Measurements from ENCODE around the gene GSE1.
A peak's percentile ranks its signal among the peaks of the same experiment; 100 is the strongest.

The GSE1 gene

GRCh38 chr16:85612801-85613603 lies at the start of gene GSE1:
TSS of gene GSE1 (plus strand) at chr16:85613322. CDS start at chr16:85613392, 70 bp downstream.
- peak; percentile 96 for DNase-seq (ENCODE audit: low spot score)

- DNase-seq (ENCODE audit: low spot score), result no peak
Measured at GRCh38 chr16:85563515-85564276, 49.4 kb upstream of the GSE1 start.

- DNase-seq (ENCODE audit: low spot score), result no peak
Measured at GRCh38 chr16:85564277-85565051, 48.7 kb upstream of the GSE1 start.

- no peak for DNase-seq (ENCODE audit: low spot score)
Measured at GRCh38 chr16:85565340-85565739, 47.8 kb upstream of the GSE1 start.

- DNase-seq (ENCODE audit: low spot score), result no peak
Measured at GRCh38 chr16:85565801-85566526, 47.2 kb upstream of the GSE1 start.

GRCh38 chr16:85566561-85567100 lies 46.5 kb upstream of the GSE1 start:
- no peak for DNase-seq (ENCODE audit: low spot score)

GRCh38 chr16:85567101-85567866 lies 45.8 kb upstream of the GSE1 start:
- DNase-seq (ENCODE audit: low spot score), result peak; percentile 37

- DNase-seq (ENCODE audit: low spot score), result no peak
Measured at GRCh38 chr16:85567935-85568334, 45.2 kb upstream of the GSE1 start.

- DNase-seq (ENCODE audit: low spot score), result no peak
Measured at GRCh38 chr16:85568519-85568918, 44.6 kb upstream of the GSE1 start.

GRCh38 chr16:85569039-85569614 lies 44.0 kb upstream of the GSE1 start:
- no peak for DNase-seq (ENCODE audit: low spot score)

- DNase-seq (ENCODE audit: low spot score), result no peak
Measured at GRCh38 chr16:85569615-85570212, 43.4 kb upstream of the GSE1 start.

GRCh38 chr16:85570213-85570734 lies 42.8 kb upstream of the GSE1 start:
- DNase-seq (ENCODE audit: low spot score), result no peak

GRCh38 chr16:85570735-85571562 lies 42.2 kb upstream of the GSE1 start:
- no peak for DNase-seq (ENCODE audit: low spot score)

- DNase-seq (ENCODE audit: low spot score), result no peak
Measured at GRCh38 chr16:85571563-85571812, 41.6 kb upstream of the GSE1 start.

- DNase-seq (ENCODE audit: low spot score), result no peak
Measured at GRCh38 chr16:85571813-85572619, 41.1 kb upstream of the GSE1 start.

- no peak for DNase-seq (ENCODE audit: low spot score)
Measured at GRCh38 chr16:85573045-85573695, 40.0 kb upstream of the GSE1 start.

- no peak for DNase-seq (ENCODE audit: low spot score)
Measured at GRCh38 chr16:85573696-85574641, 39.2 kb upstream of the GSE1 start.

Data from LoVo (cell line).